ENCODE measurements around the gene TMEM95.

DNA sequence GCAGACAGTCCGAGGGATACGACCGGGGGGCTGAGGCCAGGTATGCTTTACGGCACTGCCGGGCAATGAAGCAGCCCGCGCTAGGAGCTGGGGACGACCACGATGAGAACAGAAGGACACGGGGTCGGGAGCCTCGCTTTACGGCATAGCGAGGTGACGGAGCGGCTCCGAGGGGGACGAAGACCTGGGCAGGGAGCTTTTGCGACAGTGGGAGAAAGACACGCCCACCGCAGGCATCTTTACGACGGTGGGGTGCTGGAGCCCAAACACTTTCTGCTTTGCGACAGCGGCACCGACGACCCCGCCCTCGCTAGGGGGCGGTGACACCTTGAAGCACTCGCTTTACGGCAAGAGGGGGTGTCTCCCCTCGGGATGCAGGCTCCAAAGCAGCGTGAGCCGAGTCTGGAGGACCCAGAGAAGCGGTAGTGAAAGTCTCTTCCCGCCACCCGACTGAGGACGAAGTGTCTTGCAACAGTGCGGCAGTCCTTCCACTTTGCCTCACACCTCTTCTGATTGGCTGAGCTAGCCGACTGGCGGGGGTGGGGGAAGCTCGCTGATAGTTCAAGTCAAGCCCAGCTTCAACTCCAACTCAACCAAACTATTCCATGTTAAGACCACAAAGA lies 25.5 kb upstream of the TMEM95 start:
- TF ChIP-seq, protein P1, sequence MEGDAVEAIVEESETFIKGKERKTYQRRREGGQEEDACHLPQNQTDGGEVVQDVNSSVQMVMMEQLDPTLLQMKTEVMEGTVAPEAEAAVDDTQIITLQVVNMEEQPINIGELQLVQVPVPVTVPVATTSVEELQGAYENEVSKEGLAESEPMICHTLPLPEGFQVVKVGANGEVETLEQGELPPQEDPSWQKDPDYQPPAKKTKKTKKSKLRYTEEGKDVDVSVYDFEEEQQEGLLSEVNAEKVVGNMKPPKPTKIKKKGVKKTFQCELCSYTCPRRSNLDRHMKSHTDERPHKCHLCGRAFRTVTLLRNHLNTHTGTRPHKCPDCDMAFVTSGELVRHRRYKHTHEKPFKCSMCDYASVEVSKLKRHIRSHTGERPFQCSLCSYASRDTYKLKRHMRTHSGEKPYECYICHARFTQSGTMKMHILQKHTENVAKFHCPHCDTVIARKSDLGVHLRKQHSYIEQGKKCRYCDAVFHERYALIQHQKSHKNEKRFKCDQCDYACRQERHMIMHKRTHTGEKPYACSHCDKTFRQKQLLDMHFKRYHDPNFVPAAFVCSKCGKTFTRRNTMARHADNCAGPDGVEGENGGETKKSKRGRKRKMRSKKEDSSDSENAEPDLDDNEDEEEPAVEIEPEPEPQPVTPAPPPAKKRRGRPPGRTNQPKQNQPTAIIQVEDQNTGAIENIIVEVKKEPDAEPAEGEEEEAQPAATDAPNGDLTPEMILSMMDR (conservative IDR thresholded peaks at IDR 0.05; ENCODE audit: low read depth in 2 of 2), result no peak
- no peak; the same call in 1 of the 2 replicates for TF ChIP-seq CREB1 (CRISPR knock-in tag; IDR thresholded peaks at IDR 0.05; ENCODE audit: low read depth)
- no peak for TF ChIP-seq NANOG (IDR thresholded peaks at IDR 0.05; ENCODE audit: borderline replicate concordance)
- peak; percentile 76 for TF ChIP-seq POLR2AphosphoS5 (IDR thresholded peaks at IDR 0.05; ENCODE audit: low read depth)
- no peak for TF ChIP-seq EZH2 (IDR thresholded peaks at IDR 0.05; ENCODE audit: low read depth, unreplicated experiment)
- TF ChIP-seq, protein P2, sequence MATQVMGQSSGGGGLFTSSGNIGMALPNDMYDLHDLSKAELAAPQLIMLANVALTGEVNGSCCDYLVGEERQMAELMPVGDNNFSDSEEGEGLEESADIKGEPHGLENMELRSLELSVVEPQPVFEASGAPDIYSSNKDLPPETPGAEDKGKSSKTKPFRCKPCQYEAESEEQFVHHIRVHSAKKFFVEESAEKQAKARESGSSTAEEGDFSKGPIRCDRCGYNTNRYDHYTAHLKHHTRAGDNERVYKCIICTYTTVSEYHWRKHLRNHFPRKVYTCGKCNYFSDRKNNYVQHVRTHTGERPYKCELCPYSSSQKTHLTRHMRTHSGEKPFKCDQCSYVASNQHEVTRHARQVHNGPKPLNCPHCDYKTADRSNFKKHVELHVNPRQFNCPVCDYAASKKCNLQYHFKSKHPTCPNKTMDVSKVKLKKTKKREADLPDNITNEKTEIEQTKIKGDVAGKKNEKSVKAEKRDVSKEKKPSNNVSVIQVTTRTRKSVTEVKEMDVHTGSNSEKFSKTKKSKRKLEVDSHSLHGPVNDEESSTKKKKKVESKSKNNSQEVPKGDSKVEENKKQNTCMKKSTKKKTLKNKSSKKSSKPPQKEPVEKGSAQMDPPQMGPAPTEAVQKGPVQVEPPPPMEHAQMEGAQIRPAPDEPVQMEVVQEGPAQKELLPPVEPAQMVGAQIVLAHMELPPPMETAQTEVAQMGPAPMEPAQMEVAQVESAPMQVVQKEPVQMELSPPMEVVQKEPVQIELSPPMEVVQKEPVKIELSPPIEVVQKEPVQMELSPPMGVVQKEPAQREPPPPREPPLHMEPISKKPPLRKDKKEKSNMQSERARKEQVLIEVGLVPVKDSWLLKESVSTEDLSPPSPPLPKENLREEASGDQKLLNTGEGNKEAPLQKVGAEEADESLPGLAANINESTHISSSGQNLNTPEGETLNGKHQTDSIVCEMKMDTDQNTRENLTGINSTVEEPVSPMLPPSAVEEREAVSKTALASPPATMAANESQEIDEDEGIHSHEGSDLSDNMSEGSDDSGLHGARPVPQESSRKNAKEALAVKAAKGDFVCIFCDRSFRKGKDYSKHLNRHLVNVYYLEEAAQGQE (IDR thresholded peaks at IDR 0.05; ENCODE audit: unreplicated experiment), result no peak
- TF ChIP-seq, protein P3, sequence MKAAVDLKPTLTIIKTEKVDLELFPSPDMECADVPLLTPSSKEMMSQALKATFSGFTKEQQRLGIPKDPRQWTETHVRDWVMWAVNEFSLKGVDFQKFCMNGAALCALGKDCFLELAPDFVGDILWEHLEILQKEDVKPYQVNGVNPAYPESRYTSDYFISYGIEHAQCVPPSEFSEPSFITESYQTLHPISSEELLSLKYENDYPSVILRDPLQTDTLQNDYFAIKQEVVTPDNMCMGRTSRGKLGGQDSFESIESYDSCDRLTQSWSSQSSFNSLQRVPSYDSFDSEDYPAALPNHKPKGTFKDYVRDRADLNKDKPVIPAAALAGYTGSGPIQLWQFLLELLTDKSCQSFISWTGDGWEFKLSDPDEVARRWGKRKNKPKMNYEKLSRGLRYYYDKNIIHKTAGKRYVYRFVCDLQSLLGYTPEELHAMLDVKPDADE (IDR thresholded peaks at IDR 0.05), result peak; percentile 86

All from GM23338 (cell line).